Caco-2 (cell line): ENCODE results near the gene SLC28A2. TPM values are rescaled to one million over a fixed set of nuclear protein-coding genes. Genes with fewer than 3 reads are reported as not detected.
A peak's percentile ranks its signal among the peaks of the same experiment; 100 is the strongest.

Experiments used
- BruUV-seq: library from RNA; stranded (reverse); fragments of 400-500 nt; replicated peaks from 2 replicates; lab custom pipeline; 2021; lab: Mats Ljungman, UMichigan
- CTCF ChIA-PET: fragments of 300-600 bp; sonication (Branson Sonifier 250); formaldehyde crosslinking; loops from one replicate; lab custom pipeline; 2022; ENCODE audit warnings: antibody characterized with exemption; lab: Charles Lee
- POLR2A ChIA-PET: fragments of 300-600 bp; sonication (Branson Sonifier 250); formaldehyde crosslinking; loops from one replicate; lab custom pipeline; 2022; ENCODE audit warnings: antibody characterized with exemption; lab: Charles Lee
- DNase-seq, 2 experiments: peaks; one replicate each; pipeline versions ENCODE4 v3.0.0 to v3.0.0-alpha.2; 2020 to 2022
- H3K27me3 ChIP-seq: replicated peaks from 2 replicates; pipeline ENCODE4 v1.6.0; 2011; ENCODE audit warnings: low read length; ENCODE audit not compliant: control insufficient read depth, insufficient read depth
- H3K36me3 ChIP-seq: 2 replicates; pipeline ENCODE4 v1.5.1; 2011; ENCODE audit warnings: low read length; ENCODE audit not compliant: control insufficient read depth, insufficient read depth
- H3K4me1 ChIP-seq: fragments of 250-450 bp; sonication (Bioruptor Pico); 2 replicates; pipeline ENCODE4 v1.5.1; 2020; ENCODE audit warnings: mild to moderate bottlenecking
- H3K4me3 ChIP-seq: 2 replicates; pipeline ENCODE4 v1.5.1; 2011; ENCODE audit warnings: low read depth, mild to moderate bottlenecking, control low read depth, low read length
- H3K9me3 ChIP-seq: fragments of 250-450 bp; sonication (Bioruptor Pico); 2 replicates; pipeline ENCODE4 v1.5.1; 2020; ENCODE audit warnings: mild to moderate bottlenecking, moderate library complexity
- H3K27ac Mint-ChIP-seq: one replicate; pipeline ENCODE4 v1.8.0; 2022; ENCODE audit warnings: mixed read lengths; ENCODE audit not compliant: unreplicated experiment
- H3K27me3 Mint-ChIP-seq: one replicate; pipeline ENCODE4 v1.8.0; 2022; ENCODE audit warnings: mixed read lengths; ENCODE audit not compliant: insufficient read depth, unreplicated experiment
- H3K36me3 Mint-ChIP-seq: one replicate; pipeline ENCODE4 v1.8.0; 2022; ENCODE audit warnings: mild to moderate bottlenecking, mixed read lengths; ENCODE audit not compliant: insufficient read depth, unreplicated experiment
- H3K4me1 Mint-ChIP-seq: one replicate; pipeline ENCODE4 v1.8.0; 2022; ENCODE audit warnings: low read depth, mixed read lengths; ENCODE audit not compliant: unreplicated experiment
- H3K4me3 Mint-ChIP-seq: one replicate; pipeline ENCODE4 v1.8.0; 2022; ENCODE audit warnings: mild to moderate bottlenecking, moderate library complexity, mixed read lengths; ENCODE audit not compliant: unreplicated experiment
- H3K9me3 Mint-ChIP-seq: one replicate; pipeline ENCODE4 v1.8.0; 2022; ENCODE audit warnings: mixed read lengths; ENCODE audit not compliant: unreplicated experiment
- CTCF ChIP-seq, 2 experiments: fragments of 200-600 bp in 1 of 2; IDR thresholded peaks; 1 replicate in 1 of 2; 2 replicates in 1 of 2; pipeline versions ENCODE4 v1.5.1 to v1.8.0; 2011 to 2022; ENCODE audit warnings: antibody characterized with exemption in 1 of 2, control low read depth in 1 of 2, inconsistent platforms in 1 of 2, low read depth in 1 of 2, low read length in 1 of 2, mild to moderate bottlenecking in 1 of 2, moderate library complexity in 1 of 2; ENCODE audit not compliant: insufficient read depth in 1 of 2, severe bottlenecking in 1 of 2, unreplicated experiment in 1 of 2
- intact Hi-C: fragments of 100-400 bp; cut with micrococcal nuclease; formaldehyde crosslinking; loops from one replicate; pipeline ENCODE4 v1.10.0; 2022; ENCODE audit not compliant: unreplicated experiment
- total RNA-seq: library from RNA; stranded (reverse); gene quantifications from 2 replicates; pipeline ENCODE4 v1.2.3, GENCODE V29; 2022

SLC28A2 gene
- total RNA-seq, 1 experiment from 2014 or later = 0.11 TPM

GRCh38 chr15:45262906-45263461, 10.9 kb downstream of the SLC28A2 start:
- H3K36me3 Mint-ChIP-seq = no peaks in the 10 kb centered on the region

GRCh38 chr15:45263854-45264253, 11.8 kb downstream of the SLC28A2 start:
- ChIA-PET POLR2A (no interaction called here), CTCF (interaction anchor here (1.3 kb wide), 1 partner anchor 59 kb away, joined by 3 read pairs; no protein-coding TSS in a partner anchor)
- Histone ChIP-seq H3K27me3 (no peaks in the 10 kb centered on the region), H3K9me3 (peaks cover 18% of the 10 kb centered on the region), H3K4me1 (peaks cover 20% of the 10 kb centered on the region), H3K4me3 (no peak overlapping the region), H3K36me3 (no peaks in the 10 kb centered on the region)
- no peak overlapping the region for H3K4me3 Mint-ChIP-seq
- no peak for TF ChIP-seq CTCF (IDR thresholded peaks at IDR 0.05; ENCODE audit: insufficient read depth in 1 of 2, low read depth in 1 of 2, low read length in 1 of 2, severe bottlenecking in 1 of 2, unreplicated experiment in 1 of 2)
- no peak for DNase-seq
- H3K36me3 Mint-ChIP-seq = no peaks in the 10 kb centered on the region
- intact Hi-C loops = loop anchor here (1.0 kb wide), 1 partner anchor 59 kb away; no protein-coding TSS in a partner anchor
- H3K4me1 Mint-ChIP-seq = peaks cover 19% of the 10 kb centered on the region
- no TSS peak for BruUV-seq
- H3K9me3 Mint-ChIP-seq = peaks cover 24% of the 10 kb centered on the region
- peak overlapping the region; percentile 55 for H3K27ac Mint-ChIP-seq
- H3K27me3 Mint-ChIP-seq = no peaks in the 10 kb centered on the region

More at GRCh38 chr15:45262906-45263461, 10.9 kb downstream of the SLC28A2 start:
- no peaks in the 10 kb centered on the region for H3K36me3 ChIP-seq
- BruUV-seq = no TSS peak
- ChIA-PET POLR2A (no interaction called here), CTCF (interaction anchor here (0.7 to 1.3 kb wide), 2 partner anchors 58 to 61 kb away, joined by 3 read pairs; no protein-coding TSS in a partner anchor)
- H3K4me1 Mint-ChIP-seq = peaks cover 19% of the 10 kb centered on the region
- H3K9me3 Mint-ChIP-seq = peaks cover 24% of the 10 kb centered on the region
- H3K4me3 ChIP-seq = no peak overlapping the region
- H3K4me1 ChIP-seq = peaks cover 20% of the 10 kb centered on the region
- intact Hi-C loops = loop anchor here (1.0 kb wide), 1 partner anchor 58 kb away; no protein-coding TSS in a partner anchor
- TF ChIP-seq CTCF (IDR thresholded peaks at IDR 0.05; ENCODE audit: insufficient read depth in 1 of 2, low read depth in 1 of 2, low read length in 1 of 2, severe bottlenecking in 1 of 2, unreplicated experiment in 1 of 2) = no peak
- H3K27ac Mint-ChIP-seq = peak overlapping the region; percentile 55
- peak overlapping the region; percentile 13 for H3K4me3 Mint-ChIP-seq
- peak; percentile 60 to 66 for DNase-seq
- H3K9me3 ChIP-seq = peaks cover 18% of the 10 kb centered on the region
- no peaks in the 10 kb centered on the region for H3K27me3 ChIP-seq
- H3K27me3 Mint-ChIP-seq = no peaks in the 10 kb centered on the region

- POLR2A ChIA-PET = no interaction called here
- CTCF ChIA-PET = interaction anchor here (0.6 kb wide), 1 partner anchor 19 kb away, joined by 3 read pairs; no protein-coding TSS in a partner anchor
- H3K36me3 Mint-ChIP-seq = no peaks in the 10 kb centered on the region
- TF ChIP-seq CTCF (IDR thresholded peaks at IDR 0.05; ENCODE audit: insufficient read depth in 1 of 2, low read depth in 1 of 2, low read length in 1 of 2, severe bottlenecking in 1 of 2, unreplicated experiment in 1 of 2) = no peak
- H3K27me3 Mint-ChIP-seq = no peaks in the 10 kb centered on the region
- Histone ChIP-seq H3K27me3 (no peaks in the 10 kb centered on the region), H3K36me3 (no peaks in the 10 kb centered on the region), H3K9me3 (peaks cover 18% of the 10 kb centered on the region), H3K4me1 (peaks cover 20% of the 10 kb centered on the region), H3K4me3 (no peak overlapping the region)
- peaks cover 19% of the 10 kb centered on the region for H3K4me1 Mint-ChIP-seq
- intact Hi-C loops = no loop called here
- peaks cover 24% of the 10 kb centered on the region for H3K9me3 Mint-ChIP-seq
- no peak overlapping the region for H3K4me3 Mint-ChIP-seq
- no TSS peak for BruUV-seq
- DNase-seq = no peak
- no peak overlapping the region for H3K27ac Mint-ChIP-seq
These were observed 13.5 kb downstream of the SLC28A2 start for GRCh38 chr15:45265506-45265905.
